Measurements from ENCODE around the gene APP.

DNA sequence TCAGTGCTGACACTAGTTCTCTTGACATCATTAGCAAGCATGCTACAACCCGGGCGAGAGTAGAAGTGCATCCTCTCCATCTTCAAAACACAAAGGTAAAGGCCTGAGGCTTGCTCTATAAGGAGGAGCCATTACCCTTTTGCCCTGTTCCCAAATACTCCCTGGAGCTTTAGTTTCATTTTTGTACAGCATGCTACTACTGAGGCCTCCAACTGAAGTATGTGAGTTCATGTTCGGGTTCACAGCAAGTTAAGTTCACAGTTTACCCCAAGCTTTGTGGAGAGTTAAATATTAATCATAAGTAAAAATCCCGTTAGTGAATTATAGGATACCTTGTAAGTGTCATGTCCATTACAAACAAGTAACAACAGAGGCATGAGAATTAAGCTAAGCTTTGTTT, 156.6 kb downstream of the APP start:
- TF ChIP-seq, protein P1, sequence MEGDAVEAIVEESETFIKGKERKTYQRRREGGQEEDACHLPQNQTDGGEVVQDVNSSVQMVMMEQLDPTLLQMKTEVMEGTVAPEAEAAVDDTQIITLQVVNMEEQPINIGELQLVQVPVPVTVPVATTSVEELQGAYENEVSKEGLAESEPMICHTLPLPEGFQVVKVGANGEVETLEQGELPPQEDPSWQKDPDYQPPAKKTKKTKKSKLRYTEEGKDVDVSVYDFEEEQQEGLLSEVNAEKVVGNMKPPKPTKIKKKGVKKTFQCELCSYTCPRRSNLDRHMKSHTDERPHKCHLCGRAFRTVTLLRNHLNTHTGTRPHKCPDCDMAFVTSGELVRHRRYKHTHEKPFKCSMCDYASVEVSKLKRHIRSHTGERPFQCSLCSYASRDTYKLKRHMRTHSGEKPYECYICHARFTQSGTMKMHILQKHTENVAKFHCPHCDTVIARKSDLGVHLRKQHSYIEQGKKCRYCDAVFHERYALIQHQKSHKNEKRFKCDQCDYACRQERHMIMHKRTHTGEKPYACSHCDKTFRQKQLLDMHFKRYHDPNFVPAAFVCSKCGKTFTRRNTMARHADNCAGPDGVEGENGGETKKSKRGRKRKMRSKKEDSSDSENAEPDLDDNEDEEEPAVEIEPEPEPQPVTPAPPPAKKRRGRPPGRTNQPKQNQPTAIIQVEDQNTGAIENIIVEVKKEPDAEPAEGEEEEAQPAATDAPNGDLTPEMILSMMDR (IDR thresholded peaks at IDR 0.05), result no peak
- TF ChIP-seq EZH2 (IDR thresholded peaks at IDR 0.05) (no peak), EZH2phosphoT487 (IDR thresholded peaks at IDR 0.05) (no peak)

All from neural progenitor cell (in vitro differentiated cells).